ENCODE data around the gene KIF16B. TPM values are rescaled to one million over a fixed set of nuclear protein-coding genes. Genes with fewer than 3 reads are reported as not detected.

The KIF16B gene
- total and polyA plus RNA-seq, 2 experiments from 2014 or later: 9.3 to 21.8 TPM

DNA sequence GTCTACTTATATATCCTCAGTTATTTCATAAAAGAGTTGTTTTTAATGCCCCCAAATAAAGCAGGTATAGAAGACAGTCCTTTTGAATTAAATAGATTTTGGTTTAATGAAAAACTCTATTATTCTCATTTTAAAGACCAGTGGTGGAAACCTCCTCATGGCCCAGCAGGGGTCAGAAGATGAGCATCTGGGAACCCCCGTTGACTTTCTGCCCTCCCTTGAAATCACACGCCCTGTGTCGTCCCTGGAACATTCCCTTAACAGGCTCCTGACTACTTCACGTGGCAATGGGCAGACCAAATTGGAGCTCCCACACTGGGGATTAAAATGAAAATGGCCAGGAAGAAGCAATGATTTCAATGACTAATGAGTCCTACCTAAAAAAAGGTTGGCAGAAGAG lies 220.9 kb downstream of the KIF16B start:
- H4K20me1 ChIP-seq (ENCODE audit: insufficient read depth, poor library complexity, severe bottlenecking): no peaks in the 10 kb centered on the region
- no peak overlapping the region for H3K4me3 ChIP-seq
- TF ChIP-seq EZH2 (IDR thresholded peaks at IDR 0.05; ENCODE audit: borderline replicate concordance) (no peak), EZH2phosphoT487 (IDR thresholded peaks at IDR 0.05; ENCODE audit: low read depth, severe bottlenecking, unreplicated experiment) (no peak)
- TF ChIP-seq, protein P1, sequence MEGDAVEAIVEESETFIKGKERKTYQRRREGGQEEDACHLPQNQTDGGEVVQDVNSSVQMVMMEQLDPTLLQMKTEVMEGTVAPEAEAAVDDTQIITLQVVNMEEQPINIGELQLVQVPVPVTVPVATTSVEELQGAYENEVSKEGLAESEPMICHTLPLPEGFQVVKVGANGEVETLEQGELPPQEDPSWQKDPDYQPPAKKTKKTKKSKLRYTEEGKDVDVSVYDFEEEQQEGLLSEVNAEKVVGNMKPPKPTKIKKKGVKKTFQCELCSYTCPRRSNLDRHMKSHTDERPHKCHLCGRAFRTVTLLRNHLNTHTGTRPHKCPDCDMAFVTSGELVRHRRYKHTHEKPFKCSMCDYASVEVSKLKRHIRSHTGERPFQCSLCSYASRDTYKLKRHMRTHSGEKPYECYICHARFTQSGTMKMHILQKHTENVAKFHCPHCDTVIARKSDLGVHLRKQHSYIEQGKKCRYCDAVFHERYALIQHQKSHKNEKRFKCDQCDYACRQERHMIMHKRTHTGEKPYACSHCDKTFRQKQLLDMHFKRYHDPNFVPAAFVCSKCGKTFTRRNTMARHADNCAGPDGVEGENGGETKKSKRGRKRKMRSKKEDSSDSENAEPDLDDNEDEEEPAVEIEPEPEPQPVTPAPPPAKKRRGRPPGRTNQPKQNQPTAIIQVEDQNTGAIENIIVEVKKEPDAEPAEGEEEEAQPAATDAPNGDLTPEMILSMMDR (IDR thresholded peaks at IDR 0.05; ENCODE audit: poor library complexity): no peak
- no peak overlapping the region for H3K27ac ChIP-seq
- H2AFZ ChIP-seq: no peak overlapping the region
- no peaks in the 10 kb centered on the region for H3K36me3 ChIP-seq (replicated peaks; ENCODE audit: insufficient read depth, low read depth)
- no peaks in the 10 kb centered on the region for H3K9me3 ChIP-seq (ENCODE audit: low read depth)
- no peaks in the 10 kb centered on the region for H3K9me2 ChIP-seq (replicated peaks; ENCODE audit: insufficient read depth)
- WGBS (ENCODE audit: low lambda C conversion rate, missing lambda C conversion rate): 87% methylated on average over 4 of the region's 4 CpGs
- H3K4me2 ChIP-seq: no peak overlapping the region
- no peaks in the 10 kb centered on the region for H3K79me2 ChIP-seq
- H3K4me1 ChIP-seq (ENCODE audit: insufficient read depth): no peaks in the 10 kb centered on the region
- no peak for DNase-seq (ENCODE audit: low spot score)
- H3K27me3 ChIP-seq: no peaks in the 10 kb centered on the region

DNA sequence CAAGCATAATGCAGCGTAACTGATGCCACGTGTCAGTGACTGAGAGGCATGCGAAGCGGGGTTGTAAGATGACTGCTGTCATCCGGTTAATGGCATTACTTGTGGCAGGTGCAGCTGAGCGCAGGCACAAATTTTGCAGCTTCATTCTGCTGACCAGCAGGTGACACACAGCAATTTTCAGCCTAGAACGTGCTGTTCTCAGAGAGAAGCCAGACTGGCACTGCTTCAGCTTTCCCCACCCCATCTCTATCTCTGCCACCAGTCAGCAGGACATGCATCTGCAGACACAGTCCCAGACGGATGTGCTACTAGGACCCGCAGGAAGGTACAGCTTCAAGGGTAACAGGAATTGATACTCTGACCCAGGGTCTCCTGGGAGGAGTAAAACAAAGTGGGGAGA lies 221.8 kb downstream of the KIF16B start:
- no peak for DNase-seq (ENCODE audit: low spot score)
- TF ChIP-seq EZH2phosphoT487 (IDR thresholded peaks at IDR 0.05; ENCODE audit: low read depth, severe bottlenecking, unreplicated experiment) (no peak), EZH2 (IDR thresholded peaks at IDR 0.05; ENCODE audit: borderline replicate concordance) (no peak)
- TF ChIP-seq, protein P1 (IDR thresholded peaks at IDR 0.05; ENCODE audit: poor library complexity): no peak
- Histone ChIP-seq H3K36me3 (replicated peaks; ENCODE audit: insufficient read depth, low read depth) (no peaks in the 10 kb centered on the region), H3K4me1 (ENCODE audit: insufficient read depth) (no peaks in the 10 kb centered on the region), H3K9me2 (replicated peaks; ENCODE audit: insufficient read depth) (no peaks in the 10 kb centered on the region), H4K20me1 (ENCODE audit: insufficient read depth, poor library complexity, severe bottlenecking) (no peaks in the 10 kb centered on the region), H3K4me3 (no peak overlapping the region), H3K27ac (no peak overlapping the region), H3K9me3 (ENCODE audit: low read depth) (no peaks in the 10 kb centered on the region), H2AFZ (no peak overlapping the region), H3K4me2 (no peak overlapping the region), H3K79me2 (no peaks in the 10 kb centered on the region), H3K27me3 (no peaks in the 10 kb centered on the region)
- 96% methylated on average over 9 of the region's 9 CpGs for WGBS (ENCODE audit: low lambda C conversion rate, missing lambda C conversion rate)

DNA sequence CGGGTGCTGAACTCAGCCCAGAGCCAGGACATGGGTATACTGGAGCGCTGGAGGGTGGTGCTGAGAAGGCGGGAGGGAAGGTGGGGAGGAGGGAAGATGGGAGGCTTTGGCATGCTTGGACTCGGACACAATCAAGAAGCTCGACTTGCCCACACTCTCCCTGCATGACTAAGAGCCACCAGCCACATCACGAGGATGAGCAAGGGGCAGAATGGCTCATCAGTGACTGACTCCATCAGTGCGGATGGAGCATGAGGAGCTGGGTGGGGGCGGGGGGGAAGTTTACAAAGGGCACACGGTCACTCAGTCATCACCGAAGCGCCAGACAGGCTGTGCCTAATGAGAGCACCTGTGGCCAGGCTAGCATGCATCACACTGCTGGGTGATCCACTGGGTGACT lies 222.8 kb downstream of the KIF16B start:
- 96% methylated on average over 11 of the region's 11 CpGs for WGBS (ENCODE audit: low lambda C conversion rate, missing lambda C conversion rate)
- H3K4me2 ChIP-seq: no peak overlapping the region

More for the DNA sequence above, 222.8 kb downstream of the KIF16B start:
- Histone ChIP-seq H3K4me3 (no peak overlapping the region), H2AFZ (no peak overlapping the region), H3K27me3 (no peaks in the 10 kb centered on the region), H3K4me1 (ENCODE audit: insufficient read depth) (no peaks in the 10 kb centered on the region), H3K9me2 (replicated peaks; ENCODE audit: insufficient read depth) (no peaks in the 10 kb centered on the region), H3K27ac (no peak overlapping the region), H3K79me2 (no peaks in the 10 kb centered on the region), H4K20me1 (ENCODE audit: insufficient read depth, poor library complexity, severe bottlenecking) (no peaks in the 10 kb centered on the region), H3K36me3 (replicated peaks; ENCODE audit: insufficient read depth, low read depth) (no peaks in the 10 kb centered on the region), H3K9me3 (ENCODE audit: low read depth) (no peaks in the 10 kb centered on the region)
- DNase-seq (ENCODE audit: low spot score): no peak
- TF ChIP-seq, protein P1 (IDR thresholded peaks at IDR 0.05; ENCODE audit: poor library complexity): no peak
- TF ChIP-seq EZH2 (IDR thresholded peaks at IDR 0.05; ENCODE audit: borderline replicate concordance): no peak
- no peak for TF ChIP-seq EZH2phosphoT487 (IDR thresholded peaks at IDR 0.05; ENCODE audit: low read depth, severe bottlenecking, unreplicated experiment)

Measured in hepatocyte (in vitro differentiated cells).